NCI-H1417 treated with DMSO at 0.1 percent for 48 hours (cell line): ENCODE results near the gene UMOD.

Experiments used
- DNase-seq: peaks from one replicate; lab custom pipeline; 2025; lab: John Stamatoyannopoulos, UW

UMOD gene

GRCh38 chr16:20363191-20363590 is 10.7 kb upstream of the UMOD start:
- DNase-seq = no peak

DNA sequence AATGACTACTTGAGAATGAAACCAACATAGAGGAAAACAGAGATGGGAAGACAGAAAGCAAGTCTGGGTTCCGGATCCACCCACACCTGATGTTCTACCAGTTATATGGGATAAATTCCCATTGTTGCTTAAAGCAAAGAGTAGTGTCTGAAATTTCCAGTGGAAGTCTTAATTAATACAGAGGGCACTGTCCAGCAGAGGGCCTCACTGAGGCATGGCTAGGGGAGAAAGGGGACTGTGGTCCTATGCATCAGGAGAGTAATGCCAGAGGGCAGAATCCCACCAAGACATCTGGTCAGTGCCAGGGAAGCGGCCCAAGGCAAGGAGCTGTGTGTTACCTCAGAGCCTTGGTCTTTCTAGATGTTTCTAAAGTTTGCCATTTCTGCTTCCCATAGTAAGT is 7.5 kb upstream of the UMOD start:
- no peak for DNase-seq

DNA sequence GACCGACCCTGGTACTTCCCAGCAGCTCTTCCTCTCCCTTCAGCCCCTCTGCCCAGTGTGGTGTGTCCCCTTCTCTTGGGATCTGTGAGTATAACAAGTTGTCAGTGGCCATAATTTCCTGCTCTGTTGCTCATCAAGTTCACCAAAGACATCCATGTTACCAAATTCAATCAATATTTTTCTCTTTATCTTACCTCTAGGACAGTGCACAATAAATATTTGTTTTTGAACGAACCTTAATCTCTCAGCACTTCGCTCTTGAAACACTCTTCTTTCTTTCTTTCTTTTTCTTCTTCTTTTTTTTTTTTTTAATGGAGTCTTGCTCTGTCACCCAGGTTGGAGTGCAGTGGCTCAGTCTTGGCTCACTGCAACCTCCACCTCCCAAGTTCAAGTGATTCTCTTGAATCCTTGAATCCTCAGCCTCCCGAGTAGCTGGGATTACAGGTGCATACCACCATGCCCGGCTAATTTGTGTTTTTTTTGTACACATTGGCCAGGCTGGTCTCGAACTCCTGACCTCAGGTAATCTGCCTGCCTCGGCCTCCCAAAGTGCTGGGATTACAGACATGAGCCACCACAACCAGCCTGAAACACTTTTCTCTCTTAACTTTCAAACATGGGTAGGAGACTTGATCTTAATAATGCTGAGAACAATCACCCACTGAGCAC is 2.7 kb upstream of the UMOD start:
- DNase-seq = no peak

GRCh38 chr16:20353379-20353778 is 864 bp upstream of the UMOD start:
- DNase-seq = no peak

DNA sequence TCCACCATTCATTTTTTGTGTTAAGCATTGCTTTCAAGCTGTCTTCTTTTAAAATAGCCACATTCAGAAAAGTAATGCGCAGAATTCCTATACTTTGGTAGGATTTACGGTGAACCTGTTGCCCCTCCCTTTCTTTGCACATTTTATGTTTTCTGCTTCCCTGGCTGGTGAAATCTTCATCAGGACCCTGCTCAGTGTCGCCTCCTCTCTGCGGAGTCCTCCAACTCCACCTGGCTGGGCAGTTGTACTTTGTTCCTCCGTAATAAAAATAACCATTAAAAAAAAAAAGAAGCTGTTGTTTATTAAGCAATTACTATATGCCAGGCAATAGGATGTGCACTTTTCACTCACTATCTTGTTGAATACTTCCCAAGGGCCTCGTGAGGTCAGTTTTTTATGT is 2.9 kb downstream of the UMOD start:
- DNase-seq = no peak

- DNase-seq = no peak
Measured at GRCh38 chr16:20348365-20349185, 3.9 kb downstream of the UMOD start.

- DNase-seq = no peak
Measured at GRCh38 chr16:20347666-20348364, 4.7 kb downstream of the UMOD start.

- no peak for DNase-seq
Measured at GRCh38 chr16:20344611-20345010, 7.9 kb downstream of the UMOD start.

GRCh38 chr16:20339744-20340143 is 12.8 kb downstream of the UMOD start:
- no peak for DNase-seq

GRCh38 chr16:20336955-20337354 is 15.6 kb downstream of the UMOD start:
- no peak for DNase-seq

DNA sequence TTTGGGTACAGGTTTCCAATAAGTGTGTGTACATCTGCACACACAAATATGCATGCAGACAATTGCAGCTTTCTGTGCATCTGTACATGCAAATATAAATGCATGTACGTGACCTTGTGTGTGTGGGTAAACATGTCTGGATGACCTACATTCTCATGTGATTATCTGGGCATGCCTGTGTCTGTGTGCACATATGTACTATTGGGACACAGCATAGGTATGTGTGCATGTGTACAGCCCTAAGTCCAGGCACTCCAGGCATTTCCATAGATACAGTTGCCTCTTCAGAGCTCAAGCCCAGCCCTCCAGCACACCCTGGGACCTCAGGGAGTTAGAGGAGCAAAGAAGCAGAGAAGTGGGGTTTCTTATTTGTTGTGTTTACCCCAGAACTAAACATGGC is 18.1 kb downstream of the UMOD start:
- no peak for DNase-seq

GRCh38 chr16:20333120-20333519 is 19.4 kb downstream of the UMOD start:
- DNase-seq = no peak

- no peak for DNase-seq
Measured at GRCh38 chr16:20332411-20332810, 20.1 kb downstream of the UMOD start.

- no peak for DNase-seq
Measured at GRCh38 chr16:20331635-20332034, 20.9 kb downstream of the UMOD start.

GRCh38 chr16:20329392-20330138 is 22.9 kb downstream of the UMOD start:
- DNase-seq = no peak

DNA sequence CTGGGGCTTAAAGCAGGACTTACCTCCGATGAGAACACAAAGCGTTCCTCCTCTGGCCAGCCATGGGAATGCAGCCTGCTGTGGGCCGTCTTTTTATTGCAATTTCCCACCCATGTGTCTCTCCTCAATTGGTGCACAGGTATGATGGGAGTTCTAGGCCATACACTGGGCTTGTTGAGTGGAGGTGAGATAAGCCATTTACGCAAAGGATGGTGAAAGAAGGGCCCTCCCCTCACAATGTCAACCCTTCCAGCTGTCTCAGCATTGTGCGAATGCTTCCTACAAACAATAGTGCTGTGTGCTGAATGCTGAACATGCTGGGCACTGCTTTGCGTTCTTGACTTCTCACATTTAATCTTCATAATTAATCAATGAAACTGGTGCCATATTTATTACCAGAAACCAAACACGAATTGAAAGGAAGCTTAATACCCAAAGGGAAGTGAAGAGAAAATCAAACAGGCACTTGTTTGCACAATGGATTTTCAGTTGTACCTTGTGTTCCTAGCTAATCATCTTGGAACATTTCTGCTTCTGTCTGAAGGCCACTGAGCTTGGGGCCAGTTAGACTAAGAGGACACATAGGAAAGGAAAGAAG is 25.0 kb downstream of the UMOD start, which contains the start of gene GP2:
GP2 (minus strand) TSS at position 70 of the 598 bp plus-strand sequence. CDS start 1,082 bp downstream, outside the sequence.
- no peak for DNase-seq

DNA sequence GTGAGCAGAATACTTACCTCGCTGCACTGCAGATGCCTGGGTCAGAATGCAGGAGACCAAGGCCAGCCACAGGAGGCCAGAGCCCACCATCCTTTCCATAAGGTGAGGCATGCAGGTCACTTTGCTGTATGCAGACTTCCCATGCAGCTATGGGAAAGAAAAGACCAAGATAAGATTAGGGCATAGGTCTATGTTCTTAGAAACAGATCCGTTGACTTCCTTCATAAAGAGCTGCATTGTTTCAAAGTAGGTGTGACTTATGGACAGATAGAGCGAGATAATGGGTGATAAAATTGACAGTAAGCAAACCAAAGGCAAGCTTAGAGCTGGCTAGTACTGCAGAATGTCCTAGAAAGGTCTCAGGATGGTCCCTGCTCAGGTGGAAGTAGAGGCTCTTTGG is 26.2 kb downstream of the UMOD start:
- no peak for DNase-seq

GRCh38 chr16:20325005-20325404 is 27.5 kb downstream of the UMOD start:
- DNase-seq = no peak

- no peak for DNase-seq
Measured at GRCh38 chr16:20323591-20324117, 28.9 kb downstream of the UMOD start.

GRCh38 chr16:20322696-20323095 is 29.8 kb downstream of the UMOD start:
- no peak for DNase-seq

DNA sequence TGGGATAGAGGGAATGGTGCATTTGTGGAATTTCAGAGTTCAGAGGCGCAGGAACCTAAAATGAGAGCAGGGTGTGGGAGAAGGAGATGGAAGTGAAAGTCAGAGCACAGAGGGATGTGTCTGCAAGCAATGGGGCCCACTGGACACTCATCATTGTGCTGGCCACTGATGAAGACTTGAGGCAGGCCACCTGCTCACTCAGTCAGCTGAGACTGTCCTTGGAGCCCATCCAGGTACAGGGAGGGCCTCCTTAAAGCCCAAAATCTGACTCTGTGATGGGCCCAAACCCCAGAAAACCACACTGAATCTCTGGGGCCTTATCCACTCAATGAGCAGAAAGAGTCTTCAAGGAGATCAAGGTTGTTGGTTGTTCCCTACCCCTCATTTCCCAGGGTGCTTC is 30.8 kb downstream of the UMOD start:
- DNase-seq = no peak
